ENCODE results near the gene FRMD6. TPM values are rescaled to one million over a fixed set of nuclear protein-coding genes. Genes with fewer than 3 reads are reported as not detected.

Gene FRMD6
- total and polyA plus RNA-seq, 9 of the 15 experiments (the other 6 are each of a cell fraction or from before 2014, with no cell fraction given): 0.11 to 0.92 (median 0.53) TPM

DNA sequence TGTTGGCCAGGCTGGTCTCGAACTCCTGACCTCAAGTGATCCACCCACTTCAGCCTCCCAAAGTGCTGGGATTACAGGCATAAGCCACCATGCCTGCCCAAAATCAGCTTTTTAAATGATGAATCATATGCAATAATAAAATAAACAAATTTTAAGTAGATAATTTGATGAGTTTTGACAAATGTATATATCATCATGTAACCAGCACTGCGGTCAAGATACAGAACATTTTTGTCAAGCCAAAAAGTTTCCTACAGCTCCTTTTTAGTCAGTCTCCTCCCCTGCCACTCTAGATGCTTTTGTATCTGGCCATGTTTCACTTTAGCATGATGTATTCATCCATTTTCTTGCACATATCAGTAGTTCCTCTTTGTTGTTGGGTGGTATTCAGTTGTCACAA lies 17.2 kb downstream of the FRMD6 start:
- DNase-seq (ENCODE audit: extremely low read depth in 1 of 4, low spot score in 3 of 4) (no peak), ATAC-seq (no peak), FAIRE-seq (no peak)
- no peak overlapping the region for H3K27ac ChIP-seq (ENCODE audit: extremely low read depth, low read depth, low read length)
- BruUV-seq (replicated peaks): no TSS peak
- H3K79me2 ChIP-seq (ENCODE audit: control insufficient read depth, insufficient read depth, low read length): no peaks in the 10 kb centered on the region
- no peaks in the 10 kb centered on the region for H3K36me3 ChIP-seq (ENCODE audit: control insufficient read depth, insufficient read depth, low read length)
- H3K9me3 ChIP-seq (replicated peaks; ENCODE audit: control insufficient read depth, insufficient read depth, low read depth, low read length): no peaks in the 10 kb centered on the region
- no peaks in the 10 kb centered on the region for H3K9me1 ChIP-seq (ENCODE audit: control insufficient read depth, insufficient read depth, low read length)
- intact Hi-C loops (cut with micrococcal nuclease): no loop called here
- H3K4me2 ChIP-seq (ENCODE audit: insufficient read depth, low read length): no peak overlapping the region
- H3K27me3 ChIP-seq (ENCODE audit: control insufficient read depth in 2 of 2, insufficient read depth in 2 of 2, low read length in 2 of 2): no peaks in the 10 kb centered on the region
- 0% methylated on average over 2 of the region's 2 CpGs for WGBS (ENCODE audit: insufficient coverage, low coverage, missing lambda C conversion rate)
- no peak overlapping the region for H3K4me3 ChIP-seq
- no peaks in the 10 kb centered on the region for H4K20me1 ChIP-seq (replicated peaks; ENCODE audit: control insufficient read depth, insufficient read depth, low read length)
- H2AFZ ChIP-seq (ENCODE audit: low read depth, low read length): no peak overlapping the region
- CTCF ChIA-PET (ENCODE audit: low intra/inter-chr PET ratio): no interaction called here
- no peaks in the 10 kb centered on the region for H3K4me1 ChIP-seq (replicated peaks in 1 of 2; ENCODE audit: control insufficient read depth in 2 of 2, insufficient read depth in 2 of 2, low read length in 2 of 2)
- TF ChIP-seq, protein P1, sequence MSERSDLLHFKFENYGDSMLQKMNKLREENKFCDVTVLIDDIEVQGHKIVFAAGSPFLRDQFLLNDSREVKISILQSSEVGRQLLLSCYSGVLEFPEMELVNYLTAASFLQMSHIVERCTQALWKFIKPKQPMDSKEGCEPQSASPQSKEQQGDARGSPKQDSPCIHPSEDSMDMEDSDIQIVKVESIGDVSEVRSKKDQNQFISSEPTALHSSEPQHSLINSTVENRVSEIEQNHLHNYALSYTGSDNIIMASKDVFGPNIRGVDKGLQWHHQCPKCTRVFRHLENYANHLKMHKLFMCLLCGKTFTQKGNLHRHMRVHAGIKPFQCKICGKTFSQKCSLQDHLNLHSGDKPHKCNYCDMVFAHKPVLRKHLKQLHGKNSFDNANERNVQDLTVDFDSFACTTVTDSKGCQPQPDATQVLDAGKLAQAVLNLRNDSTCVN (CRISPR knock-in tag; IDR thresholded peaks at IDR 0.05): no peak
- TF ChIP-seq NEUROD1 (IDR thresholded peaks at IDR 0.05; ENCODE audit: borderline replicate concordance, low read depth, low read length, partially characterized antibody) (no peak), ZBTB7A (IDR thresholded peaks at IDR 0.05; ENCODE audit: borderline replicate concordance, control insufficient read depth, low read depth, low read length) (no peak), POU5F1 (IDR thresholded peaks at IDR 0.05; ENCODE audit: borderline replicate concordance, low read depth, low read length, partially characterized antibody) (no peak)
- TF ChIP-seq, protein P2, sequence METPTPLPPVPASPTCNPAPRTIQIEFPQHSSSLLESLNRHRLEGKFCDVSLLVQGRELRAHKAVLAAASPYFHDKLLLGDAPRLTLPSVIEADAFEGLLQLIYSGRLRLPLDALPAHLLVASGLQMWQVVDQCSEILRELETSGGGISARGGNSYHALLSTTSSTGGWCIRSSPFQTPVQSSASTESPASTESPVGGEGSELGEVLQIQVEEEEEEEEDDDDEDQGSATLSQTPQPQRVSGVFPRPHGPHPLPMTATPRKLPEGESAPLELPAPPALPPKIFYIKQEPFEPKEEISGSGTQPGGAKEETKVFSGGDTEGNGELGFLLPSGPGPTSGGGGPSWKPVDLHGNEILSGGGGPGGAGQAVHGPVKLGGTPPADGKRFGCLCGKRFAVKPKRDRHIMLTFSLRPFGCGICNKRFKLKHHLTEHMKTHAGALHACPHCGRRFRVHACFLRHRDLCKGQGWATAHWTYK (CRISPR knock-in tag; IDR thresholded peaks at IDR 0.05): no peak
- TF ChIP-seq, protein P3, sequence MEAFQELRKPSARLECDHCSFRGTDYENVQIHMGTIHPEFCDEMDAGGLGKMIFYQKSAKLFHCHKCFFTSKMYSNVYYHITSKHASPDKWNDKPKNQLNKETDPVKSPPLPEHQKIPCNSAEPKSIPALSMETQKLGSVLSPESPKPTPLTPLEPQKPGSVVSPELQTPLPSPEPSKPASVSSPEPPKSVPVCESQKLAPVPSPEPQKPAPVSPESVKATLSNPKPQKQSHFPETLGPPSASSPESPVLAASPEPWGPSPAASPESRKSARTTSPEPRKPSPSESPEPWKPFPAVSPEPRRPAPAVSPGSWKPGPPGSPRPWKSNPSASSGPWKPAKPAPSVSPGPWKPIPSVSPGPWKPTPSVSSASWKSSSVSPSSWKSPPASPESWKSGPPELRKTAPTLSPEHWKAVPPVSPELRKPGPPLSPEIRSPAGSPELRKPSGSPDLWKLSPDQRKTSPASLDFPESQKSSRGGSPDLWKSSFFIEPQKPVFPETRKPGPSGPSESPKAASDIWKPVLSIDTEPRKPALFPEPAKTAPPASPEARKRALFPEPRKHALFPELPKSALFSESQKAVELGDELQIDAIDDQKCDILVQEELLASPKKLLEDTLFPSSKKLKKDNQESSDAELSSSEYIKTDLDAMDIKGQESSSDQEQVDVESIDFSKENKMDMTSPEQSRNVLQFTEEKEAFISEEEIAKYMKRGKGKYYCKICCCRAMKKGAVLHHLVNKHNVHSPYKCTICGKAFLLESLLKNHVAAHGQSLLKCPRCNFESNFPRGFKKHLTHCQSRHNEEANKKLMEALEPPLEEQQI (IDR thresholded peaks at IDR 0.05): no peak
- H3K9ac ChIP-seq (ENCODE audit: insufficient read depth in 1 of 2, low read depth in 2 of 2, low read length in 2 of 2): no peak overlapping the region
- POLR2A ChIA-PET: interaction anchor here (1.0 kb wide), 1 partner anchor 12 kb away, joined by 3 read pairs; no protein-coding TSS in a partner anchor
- in situ Hi-C loops (cut with MboI): no loop called here
